K562 (cell line): ENCODE data around the gene TTBK1. TPM values are rescaled to one million over a fixed set of nuclear protein-coding genes. Genes with fewer than 3 reads are reported as not detected.
A peak's percentile ranks its signal among the peaks of the same experiment; 100 is the strongest.

Experiments used
- BDP1 ChIP-seq: IDR thresholded peaks from 3 replicates; pipeline ENCODE4 v1.6.1; 2011; ENCODE audit not compliant: insufficient read length, insufficient read depth
- CREM ChIP-seq: IDR thresholded peaks from 2 replicates; pipeline ENCODE4 v1.6.1; 2014; ENCODE audit warnings: antibody characterized with exemption, low read depth
- EHMT2 ChIP-seq: fragments of 450-650 bp; IDR thresholded peaks from 2 replicates; pipeline ENCODE4 v1.6.1; 2018; ENCODE audit warnings: antibody characterized with exemption
- ERF ChIP-seq: fragments of 450-650 bp; formaldehyde crosslinking; IDR thresholded peaks from 2 replicates; pipeline ENCODE4 v1.4.0; 2020; ENCODE audit warnings: mild to moderate bottlenecking, mixed read lengths
- FIP1L1 ChIP-seq: fragments of 200-400 bp; formaldehyde crosslinking; IDR thresholded peaks from 2 replicates; pipeline ENCODE4 v1.6.1; 2018; ENCODE audit warnings: mild to moderate bottlenecking, low read depth, low read length; ENCODE audit not compliant: poor library complexity, severe bottlenecking
- POU5F1 ChIP-seq: fragments of 150-350 bp; IDR thresholded peaks from 2 replicates; pipeline ENCODE4 v1.6.1; 2014; ENCODE audit warnings: borderline replicate concordance, low read length, low read depth, mild to moderate bottlenecking; ENCODE audit not compliant: partially characterized antibody
- SMARCB1 ChIP-seq: IDR thresholded peaks from 2 replicates; pipeline ENCODE4 v1.6.1; 2011; ENCODE audit warnings: improper control_type of control experiment, low read depth; ENCODE audit not compliant: insufficient read length
- SOX6 ChIP-seq: fragments of 450-650 bp; IDR thresholded peaks from 2 replicates; pipeline ENCODE4 v1.6.1; 2014; ENCODE audit warnings: mild to moderate bottlenecking
- STAG1 ChIP-seq: sonication (generic); formaldehyde crosslinking; IDR thresholded peaks from 2 replicates; pipeline ENCODE4 v1.5.0; 2020; ENCODE audit warnings: missing genetic modification reagents, borderline replicate concordance
- STAT5B ChIP-seq: fragments of 250-450 bp; sonication (Bioruptor Pico); IDR thresholded peaks from 2 replicates; pipeline ENCODE4 v1.8.0; 2021; ENCODE audit warnings: mild to moderate bottlenecking, inconsistent platforms
- YBX1 ChIP-seq: fragments of 450-650 bp; IDR thresholded peaks from 2 replicates; pipeline ENCODE4 v1.7.1; 2016; ENCODE audit warnings: mild to moderate bottlenecking
- ZEB2 ChIP-seq: fragments of 450-650 bp; IDR thresholded peaks from 2 replicates; pipeline ENCODE4 v1.6.1; 2016
- ZFP1 ChIP-seq: fragments of 450-650 bp; formaldehyde crosslinking; IDR thresholded peaks from 2 replicates; pipeline ENCODE4 v1.4.0; 2020; ENCODE audit warnings: mild to moderate bottlenecking, mixed read lengths
- ZNF589 ChIP-seq: fragments of 200-800 bp; sonication (Bioruptor generic); IDR thresholded peaks from 2 replicates; pipeline ENCODE4 v1.6.1; 2016; ENCODE audit warnings: low read depth, missing genetic modification characterization, missing compliant biosample characterization
- ZNF592 ChIP-seq: fragments of 450-650 bp; IDR thresholded peaks from 2 replicates; pipeline ENCODE4 v1.6.1; 2017; ENCODE audit warnings: antibody characterized with exemption, mild to moderate bottlenecking
- ZNF780A ChIP-seq: fragments of 250-450 bp; sonication (Bioruptor Pico); IDR thresholded peaks from 2 replicates; pipeline ENCODE4 v1.5.0; 2021; ENCODE audit warnings: mild to moderate bottlenecking
- ZNF785 ChIP-seq: fragments of 250-450 bp; sonication (Bioruptor Pico); IDR thresholded peaks from 2 replicates; pipeline ENCODE4 v1.4.0; 2020; ENCODE audit warnings: mild to moderate bottlenecking
- polyA plus RNA-seq, 8 experiments: library from polyadenylated mRNA; depleted of rRNA in 4 of 8; stranded (reverse) in 5 of 8; unstranded in 3 of 8; fragments of >200 nt; fragmentation: Nextera tagmentation in 2 of 8; fragmentation: Illumina TruSeq in 1 of 8; extraction: Ambion mirVana in 2 of 8; extraction: Trizol in 1 of 8; gene quantifications; 2 replicates each; pipeline versions ENCODE4 v1.2.1 to v1.2.3, GENCODE V29; 2011 to 2014; ENCODE audit warnings: inconsistent platforms in 1 of 8, missing spikeins in 1 of 8
- total RNA-seq, 7 experiments: library from RNA; depleted of rRNA in 6 of 7; stranded (reverse); fragments of >200 nt in 6 of 7; fragmentation: Illumina TruSeq in 2 of 7; extraction: Trizol in 2 of 7; gene quantifications; 2 replicates each; pipeline versions ENCODE4 v1.2.1 to v1.2.3, GENCODE V29; 2011 to 2021; ENCODE audit warnings: low replicate concordance in 1 of 7
- TF ChIP-seq, protein P1 (sequence below): fragments of 200-400 bp; formaldehyde crosslinking; IDR thresholded peaks from 2 replicates; pipeline ENCODE4 v1.6.1; 2017; ENCODE audit warnings: mild to moderate bottlenecking, low read depth, low read length, moderate library complexity
- TF ChIP-seq, protein P2 (sequence below), 2 experiments: fragments of 450-650 bp in 1 of 2; sonication (generic) in 1 of 2; formaldehyde crosslinking; conservative IDR thresholded peaks; 2 replicates each; pipeline versions ENCODE4 v1.4.0 to v1.8.1; 2020 to 2022; ENCODE audit warnings: mild to moderate bottlenecking in 1 of 2, missing genetic modification reagents in 1 of 2

TTBK1 gene
- total and polyA plus RNA-seq, 9 of the 15 experiments (the other 6 are each of a cell fraction or from before 2014, with no cell fraction given): not detected

DNA sequence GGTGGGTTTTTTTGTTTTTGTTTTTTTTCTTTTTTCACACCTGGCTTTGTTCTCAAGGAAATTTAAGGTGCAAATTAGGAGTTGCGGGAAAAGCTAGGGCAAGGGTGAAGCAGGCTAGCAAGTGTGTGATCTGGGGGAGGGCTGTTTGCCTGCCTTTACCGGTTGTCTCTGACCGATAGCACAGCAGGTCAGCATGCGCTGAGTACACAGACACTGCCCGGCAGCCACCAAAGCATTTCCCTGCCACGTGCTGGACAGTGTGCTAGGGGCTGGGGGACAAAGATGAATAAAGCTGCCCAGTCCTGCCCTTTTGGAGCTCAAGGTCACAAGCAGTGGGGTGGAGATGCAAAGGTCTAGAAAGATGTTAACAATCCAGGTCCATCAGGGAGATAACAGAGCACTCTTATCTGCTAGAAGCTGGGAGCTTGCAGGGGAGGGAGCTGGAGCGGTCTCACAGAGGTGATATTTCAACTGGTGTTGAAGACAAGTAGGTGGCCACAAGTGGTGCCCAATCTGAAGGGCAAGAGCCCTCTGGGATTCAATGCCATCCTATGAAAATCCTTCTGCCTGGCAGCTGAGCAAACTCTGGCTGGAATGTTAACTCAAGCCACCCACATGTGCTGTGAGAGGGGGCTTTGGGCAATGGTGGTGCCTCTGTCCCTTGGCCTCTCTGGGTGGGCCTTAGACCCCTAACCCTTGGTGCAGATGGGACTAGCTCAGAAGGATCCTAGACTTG, 24.5 kb downstream of the TTBK1 start (continued):
- TF ChIP-seq, protein P1, sequence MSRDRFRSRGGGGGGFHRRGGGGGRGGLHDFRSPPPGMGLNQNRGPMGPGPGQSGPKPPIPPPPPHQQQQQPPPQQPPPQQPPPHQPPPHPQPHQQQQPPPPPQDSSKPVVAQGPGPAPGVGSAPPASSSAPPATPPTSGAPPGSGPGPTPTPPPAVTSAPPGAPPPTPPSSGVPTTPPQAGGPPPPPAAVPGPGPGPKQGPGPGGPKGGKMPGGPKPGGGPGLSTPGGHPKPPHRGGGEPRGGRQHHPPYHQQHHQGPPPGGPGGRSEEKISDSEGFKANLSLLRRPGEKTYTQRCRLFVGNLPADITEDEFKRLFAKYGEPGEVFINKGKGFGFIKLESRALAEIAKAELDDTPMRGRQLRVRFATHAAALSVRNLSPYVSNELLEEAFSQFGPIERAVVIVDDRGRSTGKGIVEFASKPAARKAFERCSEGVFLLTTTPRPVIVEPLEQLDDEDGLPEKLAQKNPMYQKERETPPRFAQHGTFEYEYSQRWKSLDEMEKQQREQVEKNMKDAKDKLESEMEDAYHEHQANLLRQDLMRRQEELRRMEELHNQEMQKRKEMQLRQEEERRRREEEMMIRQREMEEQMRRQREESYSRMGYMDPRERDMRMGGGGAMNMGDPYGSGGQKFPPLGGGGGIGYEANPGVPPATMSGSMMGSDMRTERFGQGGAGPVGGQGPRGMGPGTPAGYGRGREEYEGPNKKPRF: no peak
- TF ChIP-seq POU5F1: no peak
- no peak for TF ChIP-seq ZNF592
- TF ChIP-seq SMARCB1: no peak
- peak; percentile 64 for TF ChIP-seq SOX6
- TF ChIP-seq FIP1L1: no peak
- TF ChIP-seq STAT5B (CRISPR knock-in tag): no peak
- TF ChIP-seq ZNF785 (CRISPR knock-in tag): no peak
- no peak for TF ChIP-seq YBX1
- no peak for TF ChIP-seq BDP1
- no peak for TF ChIP-seq ZFP1 (CRISPR knock-in tag)
- TF ChIP-seq CREM: peak; percentile 46; the same call in 1 of the 2 replicates
- TF ChIP-seq EHMT2: no peak
- TF ChIP-seq ZNF780A: no peak
- no peak for TF ChIP-seq ERF
- TF ChIP-seq ZNF589: no peak
- TF ChIP-seq, protein P2, sequence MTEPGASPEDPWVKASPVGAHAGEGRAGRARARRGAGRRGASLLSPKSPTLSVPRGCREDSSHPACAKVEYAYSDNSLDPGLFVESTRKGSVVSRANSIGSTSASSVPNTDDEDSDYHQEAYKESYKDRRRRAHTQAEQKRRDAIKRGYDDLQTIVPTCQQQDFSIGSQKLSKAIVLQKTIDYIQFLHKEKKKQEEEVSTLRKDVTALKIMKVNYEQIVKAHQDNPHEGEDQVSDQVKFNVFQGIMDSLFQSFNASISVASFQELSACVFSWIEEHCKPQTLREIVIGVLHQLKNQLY (CRISPR knock-in tag; conservative IDR thresholded peaks at IDR 0.05): no peak
- no peak for TF ChIP-seq STAG1 (CRISPR knock-in tag)
- peak; percentile 35; the same call in 1 of the 2 replicates for TF ChIP-seq ZEB2
